ENCODE data around the gene NOTO. TPM values are rescaled to one million over a fixed set of nuclear protein-coding genes. Genes with fewer than 3 reads are reported as not detected.
A peak's percentile ranks its signal among the peaks of the same experiment; 100 is the strongest.

NOTO gene
- total RNA-seq, 4 donors from 2014 or later, result not detected

- peak overlapping the region; percentile 52 to 87 (median 65) for H3K4me3 ChIP-seq
- intact Hi-C loops (cut with DNase I; ENCODE audit: low total_unique reads), result loop anchor here (2.0 to 5.0 kb wide), 4 partner anchors 13 to 288 kb away; partner anchors contain the start of genes SFXN5 and SPR
- no peak for ATAC-seq
- DNase-seq, result peak; percentile 31
- no peaks in the 10 kb centered on the region for H3K9me3 ChIP-seq
- no peaks in the 10 kb centered on the region for H3K36me3 ChIP-seq
- TF ChIP-seq CTCF (IDR thresholded peaks at IDR 0.05 in 4 of 5, conservative IDR thresholded peaks at IDR 0.05 in 1 of 5) (peak in 1 of 5 experiments; percentile 8), POLR2A (IDR thresholded peaks at IDR 0.05) (no peak)
- in situ Hi-C loops (cut with MboI; ENCODE audit: low sequenced_read_pairs in 4 of 4), result no loop called here
- H3K27ac ChIP-seq, result peak overlapping the region; percentile 62 to 81 (median 74)
- H3K4me1 ChIP-seq, result peaks cover 0 to 18% of the 10 kb centered on the region in 2 donors
- peaks cover 18 to 29% (median 26%) of the 10 kb centered on the region in 3 donors for H3K27me3 ChIP-seq
Observed at GRCh38 chr2:73175663-73176204, 26.6 kb upstream of the NOTO start.

- in situ Hi-C loops (cut with MboI; ENCODE audit: low sequenced_read_pairs in 4 of 4) (no loop called here), intact Hi-C loops (cut with DNase I; ENCODE audit: low total_unique reads) (loop anchor here (2.0 to 5.0 kb wide), 4 partner anchors 14 to 289 kb away; partner anchors contain the start of genes SFXN5 and SPR)
- Histone ChIP-seq H3K36me3 (no peaks in the 10 kb centered on the region), H3K4me1 (peaks cover 0 to 18% of the 10 kb centered on the region in 2 donors), H3K27me3 (peaks cover 18 to 29% (median 26%) of the 10 kb centered on the region in 3 donors), H3K27ac (peak overlapping the region; percentile 62 to 81 (median 74)), H3K9me3 (no peaks in the 10 kb centered on the region), H3K4me3 (peak overlapping the region; percentile 52 to 87 (median 65))
- ATAC-seq (no peak), DNase-seq (no peak)
- TF ChIP-seq POLR2A (IDR thresholded peaks at IDR 0.05) (no peak), CTCF (IDR thresholded peaks at IDR 0.05 in 4 of 5, conservative IDR thresholded peaks at IDR 0.05 in 1 of 5) (no peak)
Observed at GRCh38 chr2:73176205-73176880, 26.0 kb upstream of the NOTO start.

- Histone ChIP-seq H3K9me3 (no peaks in the 10 kb centered on the region), H3K36me3 (no peaks in the 10 kb centered on the region), H3K27ac (peak overlapping the region; percentile 62 to 81 (median 74)), H3K4me3 (peak overlapping the region; percentile 52 to 87 (median 65)), H3K27me3 (peaks cover 18 to 29% (median 26%) of the 10 kb centered on the region in 3 donors), H3K4me1 (peaks cover 0 to 18% of the 10 kb centered on the region in 2 donors)
- in situ Hi-C loops (cut with MboI; ENCODE audit: low sequenced_read_pairs in 4 of 4), result no loop called here
- peak; percentile 69 to 77 for DNase-seq
- intact Hi-C loops (cut with DNase I; ENCODE audit: low total_unique reads), result loop anchor here (1.0 to 5.0 kb wide), 7 partner anchors 14 to 290 kb away; partner anchors contain the start of genes SFXN5 and SPR
- TF ChIP-seq CTCF (IDR thresholded peaks at IDR 0.05 in 4 of 5, conservative IDR thresholded peaks at IDR 0.05 in 1 of 5), result peak; percentile 93 to 99 (median 96)
- peak; percentile 15 to 25 for TF ChIP-seq POLR2A (IDR thresholded peaks at IDR 0.05)
- ATAC-seq, result peak; percentile 90 to 93
Observed at GRCh38 chr2:73176881-73177644, 25.3 kb upstream of the NOTO start.

- ATAC-seq, result no peak
- H3K27ac ChIP-seq, result no peak overlapping the region
- in situ Hi-C loops (cut with MboI; ENCODE audit: low sequenced_read_pairs in 4 of 4), result no loop called here
Observed at GRCh38 chr2:73177645-73178255, 24.6 kb upstream of the NOTO start.

More at GRCh38 chr2:73177645-73178255, 24.6 kb upstream of the NOTO start:
- H3K27me3 ChIP-seq, result peaks cover 18 to 29% (median 26%) of the 10 kb centered on the region in 3 donors
- peak overlapping the region in 3 of 4 donors; percentile 63 to 87 (median 67) for H3K4me3 ChIP-seq
- H3K36me3 ChIP-seq, result no peaks in the 10 kb centered on the region
- DNase-seq, result no peak
- no peaks in the 10 kb centered on the region for H3K9me3 ChIP-seq
- intact Hi-C loops (cut with DNase I; ENCODE audit: low total_unique reads), result loop anchor here (1.0 to 5.0 kb wide), 7 partner anchors 15 to 290 kb away; partner anchors contain the start of genes SFXN5 and SPR
- peaks cover 0 to 18% of the 10 kb centered on the region in 2 donors for H3K4me1 ChIP-seq
- TF ChIP-seq CTCF (IDR thresholded peaks at IDR 0.05 in 4 of 5, conservative IDR thresholded peaks at IDR 0.05 in 1 of 5) (no peak), POLR2A (IDR thresholded peaks at IDR 0.05) (no peak)
